Measurements from ENCODE around the gene VAT1L.

The VAT1L gene

GRCh38 chr16:77871932-77872331, 83.6 kb downstream of the VAT1L start:
- no peak for DNase-seq

- no peak for DNase-seq
Measured at GRCh38 chr16:77873066-77873465, 84.7 kb downstream of the VAT1L start.

DNA sequence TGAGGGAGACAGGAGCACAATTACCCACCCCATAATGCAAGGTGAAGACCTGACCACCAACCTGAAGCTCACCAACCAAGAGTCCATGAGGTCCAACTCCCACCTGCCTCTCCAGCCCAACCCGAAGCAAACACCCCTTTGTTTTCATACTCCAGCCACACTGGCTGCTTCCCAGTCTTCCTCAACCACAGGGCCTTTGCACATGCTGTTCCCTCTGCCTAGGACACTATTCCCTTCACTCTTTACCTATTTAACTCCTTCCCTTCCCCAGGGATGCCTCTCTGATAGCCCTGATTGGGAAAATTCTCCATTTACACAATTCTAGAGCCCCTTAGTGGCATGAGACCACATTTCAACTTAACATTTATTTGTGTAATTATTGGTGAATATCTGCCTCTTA, 86.0 kb downstream of the VAT1L start:
- DNase-seq = no peak

- DNase-seq = no peak
Measured at GRCh38 chr16:77876776-77877175, 88.4 kb downstream of the VAT1L start.

DNA sequence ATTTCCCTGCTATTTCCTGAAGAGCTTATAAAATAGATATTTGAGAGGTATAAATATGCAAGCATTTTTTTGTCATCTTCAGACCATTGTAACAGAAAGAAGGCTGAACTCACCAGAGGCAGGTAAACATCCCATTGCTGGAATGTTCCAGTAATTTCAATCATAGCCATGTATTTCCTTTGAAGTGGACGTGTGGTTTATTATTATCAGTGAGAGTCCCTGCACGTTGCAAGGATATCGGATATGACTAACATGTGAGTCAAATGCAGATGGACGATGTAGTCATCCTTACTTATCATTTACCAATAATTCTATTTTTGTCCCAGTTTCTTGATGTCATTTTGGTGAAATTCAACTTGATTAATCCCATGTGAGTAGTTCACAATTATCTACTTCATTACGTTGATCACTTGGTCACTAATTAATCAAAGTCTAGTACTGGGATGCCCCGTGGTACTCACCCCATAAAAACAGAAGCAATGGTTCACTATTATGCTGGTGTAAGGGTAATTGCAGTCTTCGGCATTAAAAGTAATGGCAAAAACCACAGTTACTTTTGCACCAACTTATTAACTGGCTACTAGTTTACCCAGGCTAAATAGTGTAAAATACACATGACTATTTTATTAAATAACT, 89.5 kb downstream of the VAT1L start:
- DNase-seq = no peak

GRCh38 chr16:77881355-77882030, 93.1 kb downstream of the VAT1L start:
- DNase-seq = no peak

- no peak for DNase-seq
Measured at GRCh38 chr16:77882358-77882757, 94.0 kb downstream of the VAT1L start.

DNA sequence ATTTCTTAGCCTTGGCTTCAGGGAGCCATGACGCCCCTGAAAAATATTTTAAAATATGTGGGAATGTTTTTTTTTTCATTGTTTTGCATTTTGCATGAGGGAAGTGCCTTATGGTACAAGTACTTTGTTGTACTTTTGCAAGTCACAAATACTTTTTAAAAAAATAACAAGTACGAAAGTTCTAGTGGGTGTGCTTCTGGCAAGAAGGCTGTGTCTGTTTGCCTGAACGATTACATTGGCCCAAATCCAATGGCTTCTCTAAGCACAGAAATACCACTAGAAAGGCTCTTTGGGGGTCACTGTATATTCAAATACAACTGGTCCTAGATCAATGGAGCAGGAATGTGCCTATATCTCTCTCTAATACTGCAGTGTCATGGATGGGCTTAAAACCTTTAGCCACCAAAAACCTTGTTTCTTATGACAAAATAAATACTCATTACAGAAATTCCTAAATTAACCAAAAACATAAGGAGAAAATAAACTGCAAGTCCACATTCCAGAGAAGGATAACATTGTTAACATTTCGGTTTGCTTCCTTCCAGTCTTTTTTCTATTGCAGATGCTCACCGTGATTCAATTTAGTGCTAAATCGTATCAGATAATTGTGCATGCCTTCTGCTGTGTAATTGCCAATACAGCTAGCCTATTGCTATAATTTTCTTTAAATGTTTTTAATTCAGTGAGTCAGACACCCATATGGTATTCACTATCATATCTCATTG, 97.4 kb downstream of the VAT1L start:
- no peak for DNase-seq

GRCh38 chr16:77888871-77889270, 100.5 kb downstream of the VAT1L start:
- no peak for DNase-seq

DNA sequence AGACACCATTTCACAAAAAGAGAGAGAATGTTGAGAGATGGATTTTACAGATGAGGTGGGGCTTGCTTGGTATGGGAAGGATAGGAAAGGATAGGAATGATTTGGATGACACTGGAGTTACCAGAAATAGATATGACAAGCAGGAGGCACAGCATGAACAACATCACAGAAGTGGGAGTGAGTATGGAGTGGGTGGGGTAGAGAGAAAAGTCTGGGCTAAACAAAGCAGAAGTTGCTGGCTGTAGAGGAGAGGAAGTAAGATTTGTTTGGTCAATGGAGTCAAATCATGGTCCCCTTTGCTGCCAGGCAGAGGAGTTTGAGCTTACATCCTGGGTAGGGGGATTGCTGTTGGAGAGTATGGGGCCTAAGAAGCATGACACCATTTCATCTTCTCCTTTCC, 101.7 kb downstream of the VAT1L start:
- DNase-seq = no peak

DNA sequence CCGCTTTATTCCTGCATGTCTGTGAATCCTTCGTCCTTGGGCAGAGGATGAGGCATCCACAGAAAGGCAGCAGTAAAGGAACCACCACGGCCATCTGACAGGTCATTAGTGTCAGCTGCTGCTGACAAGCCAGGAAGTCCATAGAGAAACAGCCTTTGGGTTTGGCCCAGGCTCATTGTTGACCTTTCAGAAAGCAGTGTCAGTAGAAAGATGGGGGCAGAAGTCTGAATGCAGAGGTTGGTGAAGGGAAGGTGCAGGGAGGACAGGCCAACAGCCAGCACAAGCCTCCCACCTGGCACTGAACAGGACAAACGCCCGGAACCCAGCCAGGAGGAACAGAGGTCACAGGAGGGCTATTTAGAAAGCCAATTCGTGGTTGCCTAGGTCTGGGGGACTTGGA, 105.8 kb downstream of the VAT1L start:
- DNase-seq = no peak

- DNase-seq = no peak
Measured at GRCh38 chr16:77895962-77896361, 107.6 kb downstream of the VAT1L start.

- DNase-seq = no peak
Measured at GRCh38 chr16:77896415-77897128, 108.2 kb downstream of the VAT1L start.

- DNase-seq = no peak
Measured at GRCh38 chr16:77897129-77897437, 108.7 kb downstream of the VAT1L start.

- no peak for DNase-seq
Measured at GRCh38 chr16:77897831-77898605, 109.7 kb downstream of the VAT1L start.

DNA sequence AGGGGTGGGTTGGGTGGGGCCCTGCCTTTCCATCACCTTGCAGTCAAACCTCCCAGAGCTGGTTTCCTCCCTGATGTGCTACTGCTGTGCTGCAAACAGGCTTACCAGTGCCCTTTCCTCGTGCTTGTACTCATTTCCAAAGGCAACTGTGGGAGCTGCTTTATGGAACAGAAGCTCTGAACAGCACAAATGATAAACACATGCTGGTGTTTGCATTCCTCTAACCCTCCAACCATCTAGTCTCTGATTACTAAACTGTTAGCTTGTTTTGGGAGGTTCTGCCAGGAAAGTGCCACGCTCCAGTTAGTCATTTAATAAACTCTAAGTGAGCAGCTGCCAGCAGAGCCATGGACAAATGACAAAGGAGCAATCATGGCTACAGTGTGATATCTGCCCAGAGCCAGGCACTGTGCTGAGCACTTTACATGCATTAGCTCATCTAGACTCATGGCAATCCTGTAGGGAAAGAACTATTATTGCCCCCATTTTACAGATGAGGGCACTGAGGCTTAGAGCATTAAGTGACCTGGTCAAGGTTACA, 110.4 kb downstream of the VAT1L start:
- DNase-seq = no peak

- no peak for DNase-seq
Measured at GRCh38 chr16:77899416-77899815, 111.1 kb downstream of the VAT1L start.

- DNase-seq = no peak
Measured at GRCh38 chr16:77905374-77905920, 117.1 kb downstream of the VAT1L start.

GRCh38 chr16:77910021-77910420, 121.7 kb downstream of the VAT1L start:
- no peak for DNase-seq

DNA sequence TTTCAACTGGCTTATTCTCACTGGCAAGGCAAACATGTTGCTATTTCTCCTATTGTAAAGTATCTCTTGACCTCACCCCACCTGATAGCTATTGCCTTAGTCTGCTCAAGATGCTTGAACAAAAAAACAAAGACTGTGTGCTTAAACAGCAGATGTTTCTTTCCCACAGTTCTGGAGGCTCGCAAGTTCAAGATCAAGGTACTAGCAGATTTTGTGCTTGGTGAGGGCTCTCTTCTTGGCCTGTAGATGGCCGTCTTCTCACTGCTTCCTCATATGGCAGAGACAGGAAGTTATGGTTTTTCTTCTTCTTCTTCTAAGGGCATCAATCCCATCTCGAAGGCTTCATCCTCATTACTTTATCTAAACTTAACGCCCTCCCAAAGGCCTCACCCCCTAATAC, 124.3 kb downstream of the VAT1L start:
- DNase-seq = no peak

GRCh38 chr16:77913738-77914253, 125.4 kb downstream of the VAT1L start:
- DNase-seq = no peak

DNA sequence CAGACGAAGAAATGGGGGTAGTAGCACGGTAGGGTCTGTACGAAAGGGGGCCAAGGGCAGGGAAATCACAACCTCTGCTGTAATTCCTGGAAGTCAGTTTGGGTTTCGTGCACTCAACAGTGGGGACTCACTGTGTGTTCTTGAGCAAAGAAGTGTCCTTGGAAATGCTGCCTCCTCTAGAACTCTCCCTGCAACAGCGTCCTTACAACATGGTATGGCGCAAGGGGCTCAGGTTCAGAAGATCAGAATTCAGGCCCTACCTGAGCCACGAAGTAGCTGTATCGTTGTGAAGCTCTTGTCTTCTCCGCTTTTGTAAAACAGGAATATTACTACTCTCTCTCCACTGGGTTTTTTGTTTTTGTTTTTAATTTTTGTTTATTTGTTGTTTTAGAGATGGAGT, 127.7 kb downstream of the VAT1L start:
- DNase-seq = no peak
